ENCODE data around the gene TTC5.

TTC5 gene

GRCh38 chr14:20332788-20333493 lies 27.2 kb upstream of the TTC5 start, which contains the start of gene CCNB1IP1:
Gene CCNB1IP1, minus strand, starts transcription at chr14:20333279. Its CDS starts 16,756 bp downstream, at chr14:20316523.
- Histone ChIP-seq H3K27ac (ENCODE audit: insufficient read depth in 1 of 2, low read depth in 1 of 2, low read length in 2 of 2, poor library complexity in 1 of 2, severe bottlenecking in 2 of 2) (peak within 1 kb of the TSS; percentile 30 to 72), H3K4me1 (ENCODE audit: control extremely low read depth in 1 of 4, control insufficient read depth in 4 of 4, insufficient read depth in 4 of 4, low read length in 3 of 4) (peaks cover 7 to 17% (median 11%) of the 10 kb centered on the region in 4 experiments), H3K36me3 (ENCODE audit: control insufficient read depth in 4 of 4, insufficient read depth in 4 of 4, low read length in 3 of 4) (peaks cover 0 to 12% (median 2%) of the 10 kb centered on the region in 4 experiments), H3K4me3 (ENCODE audit: control insufficient read depth in 1 of 7, extremely low read depth in 1 of 7, insufficient read depth in 4 of 7, low read depth in 2 of 7, low read length in 6 of 7) (peak within 1 kb of the TSS; percentile 39 to 100 (median 93)), H3K27me3 (replicated peaks in 2 of 5; ENCODE audit: control insufficient read depth in 4 of 5, insufficient read depth in 5 of 5, low read length in 4 of 5) (no peaks in the 10 kb centered on the region), H3K9me3 (ENCODE audit: control extremely low read depth in 1 of 5, control insufficient read depth in 4 of 5, insufficient read depth in 2 of 5, low read depth in 1 of 5, low read length in 4 of 5) (no peaks in the 10 kb centered on the region)
- ChIA-PET POLR2A (interaction anchor here (1.1 to 2.2 kb wide), 2 partner anchors 8 to 10 kb away, joined by 3 to 21 read pairs; partner anchors contain the start of gene PARP2), CTCF (interaction anchor here (0.6 to 1.8 kb wide), 6 partner anchors 9 to 288 kb away, joined by 3 to 11 read pairs (median 3); partner anchors contain the start of gene PARP2)
- WGBS (ENCODE audit: insufficient coverage): 0% methylated on average over 13 of the region's 19 CpGs
- DNase-seq: peak; percentile 72 to 83 (median 79)

GRCh38 chr14:20332431-20332787 lies 26.7 kb upstream of the TTC5 start:
- Histone ChIP-seq H3K36me3 (ENCODE audit: control insufficient read depth in 4 of 4, insufficient read depth in 4 of 4, low read length in 3 of 4) (peaks cover 0 to 15% (median 2%) of the 10 kb centered on the region in 4 experiments), H3K27ac (ENCODE audit: insufficient read depth in 1 of 2, low read depth in 1 of 2, low read length in 2 of 2, poor library complexity in 1 of 2, severe bottlenecking in 2 of 2) (peak overlapping the region in 1 of 2 experiments; percentile 72), H3K4me3 (ENCODE audit: control insufficient read depth in 1 of 7, extremely low read depth in 1 of 7, insufficient read depth in 4 of 7, low read depth in 2 of 7, low read length in 6 of 7) (peak overlapping the region in 6 of 7 experiments; percentile 76 to 100 (median 94)), H3K27me3 (replicated peaks in 2 of 5; ENCODE audit: control insufficient read depth in 4 of 5, insufficient read depth in 5 of 5, low read length in 4 of 5) (no peaks in the 10 kb centered on the region), H3K4me1 (ENCODE audit: control extremely low read depth in 1 of 4, control insufficient read depth in 4 of 4, insufficient read depth in 4 of 4, low read length in 3 of 4) (peaks cover 7 to 21% (median 12%) of the 10 kb centered on the region in 4 experiments), H3K9me3 (ENCODE audit: control extremely low read depth in 1 of 5, control insufficient read depth in 4 of 5, insufficient read depth in 2 of 5, low read depth in 1 of 5, low read length in 4 of 5) (no peaks in the 10 kb centered on the region)
- WGBS (ENCODE audit: insufficient coverage): 23% methylated on average over 3 of the region's 4 CpGs
- ChIA-PET CTCF (interaction anchor here (0.6 to 1.0 kb wide), 3 partner anchors 8 to 289 kb away, joined by 3 read pairs; no protein-coding TSS in a partner anchor), POLR2A (interaction anchor here (1.1 to 2.2 kb wide), 2 partner anchors 9 to 11 kb away, joined by 3 to 21 read pairs; partner anchors contain the start of gene PARP2)
- DNase-seq: no peak

GRCh38 chr14:20331053-20331613 lies 25.4 kb upstream of the TTC5 start:
- Histone ChIP-seq H3K27ac (ENCODE audit: insufficient read depth in 1 of 2, low read depth in 1 of 2, low read length in 2 of 2, poor library complexity in 1 of 2, severe bottlenecking in 2 of 2) (no peak overlapping the region), H3K4me3 (ENCODE audit: control insufficient read depth in 1 of 7, extremely low read depth in 1 of 7, insufficient read depth in 4 of 7, low read depth in 2 of 7, low read length in 6 of 7) (no peak overlapping the region)
- CTCF ChIA-PET: interaction anchor here (1.4 to 7.1 kb wide), 3 partner anchors 11 to 282 kb away, joined by 4 to 91 read pairs (median 16); partner anchors contain the start of gene PARP2

GRCh38 chr14:20329355-20329754 lies 23.6 kb upstream of the TTC5 start:
- WGBS (ENCODE audit: insufficient coverage): no CpG with 5 or more reads among the region's 2 CpGs

More at GRCh38 chr14:20331053-20331613, 25.4 kb upstream of the TTC5 start:
- no peaks in the 10 kb centered on the region for H3K9me3 ChIP-seq (ENCODE audit: control extremely low read depth in 1 of 5, control insufficient read depth in 4 of 5, insufficient read depth in 2 of 5, low read depth in 1 of 5, low read length in 4 of 5)
- H3K27me3 ChIP-seq (replicated peaks in 2 of 5; ENCODE audit: control insufficient read depth in 4 of 5, insufficient read depth in 5 of 5, low read length in 4 of 5): no peaks in the 10 kb centered on the region
- peaks cover 3 to 19% (median 4%) of the 10 kb centered on the region in 4 experiments for H3K36me3 ChIP-seq (ENCODE audit: control insufficient read depth in 4 of 4, insufficient read depth in 4 of 4, low read length in 3 of 4)
- POLR2A ChIA-PET: interaction anchor here (2.6 kb wide), 1 partner anchor 11 kb away, joined by 15 read pairs; the partner anchor contains the start of gene PARP2
- WGBS (ENCODE audit: insufficient coverage): no CpG with 5 or more reads among the region's 2 CpGs
- DNase-seq: no peak
- H3K4me1 ChIP-seq (ENCODE audit: control extremely low read depth in 1 of 4, control insufficient read depth in 4 of 4, insufficient read depth in 4 of 4, low read length in 3 of 4): peaks cover 7 to 22% (median 13%) of the 10 kb centered on the region in 4 experiments

GRCh38 chr14:20328705-20329104 lies 23.0 kb upstream of the TTC5 start:
- Histone ChIP-seq H3K36me3 (ENCODE audit: control insufficient read depth in 4 of 4, insufficient read depth in 4 of 4, low read length in 3 of 4) (peaks cover 6 to 33% (median 16%) of the 10 kb centered on the region in 4 experiments), H3K27me3 (replicated peaks in 2 of 5; ENCODE audit: control insufficient read depth in 4 of 5, insufficient read depth in 5 of 5, low read length in 4 of 5) (no peaks in the 10 kb centered on the region), H3K27ac (ENCODE audit: insufficient read depth in 1 of 2, low read depth in 1 of 2, low read length in 2 of 2, poor library complexity in 1 of 2, severe bottlenecking in 2 of 2) (no peak overlapping the region), H3K9me3 (ENCODE audit: control extremely low read depth in 1 of 5, control insufficient read depth in 4 of 5, insufficient read depth in 2 of 5, low read depth in 1 of 5, low read length in 4 of 5) (no peaks in the 10 kb centered on the region), H3K4me3 (ENCODE audit: control insufficient read depth in 1 of 7, extremely low read depth in 1 of 7, insufficient read depth in 4 of 7, low read depth in 2 of 7, low read length in 6 of 7) (no peak overlapping the region), H3K4me1 (ENCODE audit: control extremely low read depth in 1 of 4, control insufficient read depth in 4 of 4, insufficient read depth in 4 of 4, low read length in 3 of 4) (peaks cover 7 to 20% (median 13%) of the 10 kb centered on the region in 4 experiments)
- ChIA-PET POLR2A (no interaction called here), CTCF (interaction anchor here (0.8 to 7.1 kb wide), 20 partner anchors 11 to 362 kb away, joined by 3 to 91 read pairs (median 5); partner anchors contain the start of genes PARP2 and TTC5)
- no peak for DNase-seq
- WGBS (ENCODE audit: insufficient coverage): 93% methylated on average over 2 of the region's 2 CpGs

More at GRCh38 chr14:20329355-20329754, 23.6 kb upstream of the TTC5 start:
- ChIA-PET CTCF (interaction anchor here (1.0 to 7.1 kb wide), 10 partner anchors 12 to 354 kb away, joined by 3 to 91 read pairs (median 6); partner anchors contain the start of gene PARP2), POLR2A (interaction anchor here (2.6 kb wide), 1 partner anchor 13 kb away, joined by 15 read pairs; the partner anchor contains the start of gene PARP2)
- Histone ChIP-seq H3K36me3 (ENCODE audit: control insufficient read depth in 4 of 4, insufficient read depth in 4 of 4, low read length in 3 of 4) (peaks cover 6 to 32% (median 14%) of the 10 kb centered on the region in 4 experiments), H3K9me3 (ENCODE audit: control extremely low read depth in 1 of 5, control insufficient read depth in 4 of 5, insufficient read depth in 2 of 5, low read depth in 1 of 5, low read length in 4 of 5) (no peaks in the 10 kb centered on the region), H3K4me1 (ENCODE audit: control extremely low read depth in 1 of 4, control insufficient read depth in 4 of 4, insufficient read depth in 4 of 4, low read length in 3 of 4) (peaks cover 7 to 22% (median 13%) of the 10 kb centered on the region in 4 experiments), H3K27me3 (replicated peaks in 2 of 5; ENCODE audit: control insufficient read depth in 4 of 5, insufficient read depth in 5 of 5, low read length in 4 of 5) (no peaks in the 10 kb centered on the region), H3K27ac (ENCODE audit: insufficient read depth in 1 of 2, low read depth in 1 of 2, low read length in 2 of 2, poor library complexity in 1 of 2, severe bottlenecking in 2 of 2) (no peak overlapping the region), H3K4me3 (ENCODE audit: control insufficient read depth in 1 of 7, extremely low read depth in 1 of 7, insufficient read depth in 4 of 7, low read depth in 2 of 7, low read length in 6 of 7) (no peak overlapping the region)
- DNase-seq: no peak

GRCh38 chr14:20327005-20327869 lies 21.5 kb upstream of the TTC5 start:
- CTCF ChIA-PET: interaction anchor here (0.6 to 7.1 kb wide), 33 partner anchors 8 to 644 kb away, joined by 3 to 91 read pairs (median 4); partner anchors contain the start of genes PARP2, RNASE4 and TTC5
- H3K9me3 ChIP-seq (ENCODE audit: control extremely low read depth in 1 of 5, control insufficient read depth in 4 of 5, insufficient read depth in 2 of 5, low read depth in 1 of 5, low read length in 4 of 5): no peaks in the 10 kb centered on the region
- H3K27ac ChIP-seq (ENCODE audit: insufficient read depth in 1 of 2, low read depth in 1 of 2, low read length in 2 of 2, poor library complexity in 1 of 2, severe bottlenecking in 2 of 2): no peak overlapping the region
- POLR2A ChIA-PET: no interaction called here
- peaks cover 8 to 41% (median 18%) of the 10 kb centered on the region in 4 experiments for H3K36me3 ChIP-seq (ENCODE audit: control insufficient read depth in 4 of 4, insufficient read depth in 4 of 4, low read length in 3 of 4)
- WGBS (ENCODE audit: insufficient coverage): 100% methylated on average over 1 of the region's 8 CpGs
- H3K4me3 ChIP-seq (ENCODE audit: control insufficient read depth in 1 of 7, extremely low read depth in 1 of 7, insufficient read depth in 4 of 7, low read depth in 2 of 7, low read length in 6 of 7): no peak overlapping the region
- peaks cover under 1 to 15% (median 4%) of the 10 kb centered on the region in 4 experiments for H3K4me1 ChIP-seq (ENCODE audit: control extremely low read depth in 1 of 4, control insufficient read depth in 4 of 4, insufficient read depth in 4 of 4, low read length in 3 of 4)
- H3K27me3 ChIP-seq (replicated peaks in 2 of 5; ENCODE audit: control insufficient read depth in 4 of 5, insufficient read depth in 5 of 5, low read length in 4 of 5): no peaks in the 10 kb centered on the region
- peak; percentile 73 to 77 (median 75) for DNase-seq
